Adipose tissue (tissue), 3 donors: ENCODE measurements around the gene ATP6V1G2. TPM values are rescaled to one million over a fixed set of nuclear protein-coding genes. Genes with fewer than 3 reads are reported as not detected.
"Not testable (repeated sequence)": the region's sequence is repeated elsewhere in the genome, so short reads cannot be mapped to it uniquely, and the experiment has no call there.

ENCODE experiments used
- H3K27ac ChIP-seq: one replicate; pipeline ENCODE4 v1.5.1; 2013; ENCODE audit warnings: low read depth, low read length
- WGBS, 3 donors: extraction: QIAGEN DNeasy Blood & Tissue Kit; methylation state at CpG; one replicate each; pipeline ENCODE4 v1.1.7; 2013; 5-methylcytosine and 5-hydroxymethylcytosine counted together
- polyA plus RNA-seq, 3 donors: library from polyadenylated mRNA; stranded (reverse); fragments of 200-250 nt; gene quantifications; one replicate each; pipeline ENCODE4 v1.2.3, GENCODE V29; 2013
- donor health status: healthy with polysubstance abuse.
- donor health status: Bipolar disorder and iron deficiency.
- donor health status: healthy.

The ATP6V1G2 gene
- polyA plus RNA-seq, 3 donors: 0.48 to 1.8 (median 0.81) TPM

GRCh38 chr6:31498748-31499147 is 47.7 kb downstream of the ATP6V1G2 start:
- 10 to 23% (median 12%) methylated on average over 20 to 21 of the region's 21 CpGs for WGBS, 3 donors

GRCh38 chr6:31497531-31498476 is 48.6 kb downstream of the ATP6V1G2 start, which contains the start of gene MICB:
TSS of gene MICB (plus strand) at chr6:31498145. CDS start at chr6:31498194, 49 bp downstream.
- WGBS, 3 donors: 0 to 2% (median 1%) methylated on average over 60 to 64 of the region's 64 CpGs
- no peak within 1 kb of the TSS for H3K27ac ChIP-seq

More at GRCh38 chr6:31498748-31499147, 47.7 kb downstream of the ATP6V1G2 start:
- H3K27ac ChIP-seq: no peak overlapping the region

GRCh38 chr6:31496826-31497225 is 49.6 kb downstream of the ATP6V1G2 start:
- WGBS, 3 donors: 41 to 71% (median 53%) methylated on average over 4 of the region's 4 CpGs
- not testable (repeated sequence) for H3K27ac ChIP-seq

DNA sequence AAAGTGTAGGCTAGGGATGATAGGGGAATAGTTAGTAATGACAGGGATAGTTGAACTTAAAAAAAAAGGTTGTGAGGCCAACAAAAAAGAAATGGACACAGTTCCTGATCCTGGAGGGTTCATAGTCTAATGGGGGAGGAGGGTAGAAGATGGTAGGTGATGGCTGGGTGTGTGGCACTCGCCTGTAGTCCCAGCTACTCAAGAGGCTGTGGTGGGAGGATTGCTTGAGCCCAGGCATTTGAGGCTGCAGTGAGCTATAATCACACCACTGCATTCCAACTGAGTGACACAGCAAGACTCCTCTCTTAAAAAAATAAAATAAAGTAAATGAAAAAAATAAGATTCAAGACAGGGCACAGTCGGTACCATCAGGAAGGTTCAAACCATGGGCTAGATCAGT is 50.8 kb downstream of the ATP6V1G2 start:
- 59 to 69% (median 63%) methylated on average over 2 of the region's 2 CpGs for WGBS, 3 donors
- H3K27ac ChIP-seq: no peak overlapping the region

Other genes starting within 250 kb of the ATP6V1G2 start
- 1,000 to 10,000 TPM in 1 of 3 donors, 100 to 1,000 TPM in 2; 379 to 1,027 (median 723) TPM for gene HLA-B, start 189.4 kb downstream of the ATP6V1G2 start, polyA plus RNA-seq
- gene MICA, start 143.0 kb downstream of the ATP6V1G2 start, polyA plus RNA-seq: 10 to 100 TPM; 12.0 to 14.8 (median 14.3) TPM
- gene MICB, start 48.5 kb downstream of the ATP6V1G2 start, polyA plus RNA-seq: 1 to 10 TPM in 1 of 3 donors, under 1 TPM in 2; 0.53 to 3.3 (median 0.95) TPM
- not detected for gene MCCD1, start 17.6 kb downstream of the ATP6V1G2 start, polyA plus RNA-seq
- gene DDX39B, start 4.6 kb downstream of the ATP6V1G2 start, polyA plus RNA-seq: 100 to 1,000 TPM; 315 to 359 (median 351) TPM
- 10 to 100 TPM; 21.5 to 40.3 (median 25.0) TPM for gene NFKBIL1, start 1.0 kb upstream of the ATP6V1G2 start, polyA plus RNA-seq
- under 1 TPM in 2 of 3 donors, not detected in 1; 0.08 to 0.21 TPM for gene LTA, start 25.7 kb upstream of the ATP6V1G2 start, polyA plus RNA-seq
- 1 to 10 TPM in 1 of 3 donors, under 1 TPM in 2; 0.16 to 1.1 (median 0.56) TPM for gene TNF, start 29.0 kb upstream of the ATP6V1G2 start, polyA plus RNA-seq
- 1 to 10 TPM; 1.9 to 6.7 (median 5.3) TPM for gene LTB, start 35.8 kb upstream of the ATP6V1G2 start, polyA plus RNA-seq
- 10 to 100 TPM in 2 of 3 donors, 1 to 10 TPM in 1; 3.1 to 41.1 (median 32.1) TPM for gene LST1, start 39.7 kb upstream of the ATP6V1G2 start, polyA plus RNA-seq
- gene NCR3, start 46.4 kb upstream of the ATP6V1G2 start, polyA plus RNA-seq: under 1 TPM in 2 of 3 donors, not detected in 1; 0.14 to 0.39 TPM
- gene AIF1, start 68.6 kb upstream of the ATP6V1G2 start, polyA plus RNA-seq: 100 to 1,000 TPM in 1 of 3 donors, 10 to 100 TPM in 1, 1 to 10 TPM in 1; 7.9 to 180 (median 63.1) TPM
- gene PRRC2A, start 74.1 kb upstream of the ATP6V1G2 start, polyA plus RNA-seq: 100 to 1,000 TPM in 2 of 3 donors, 10 to 100 TPM in 1; 47.8 to 112 (median 110) TPM
- gene BAG6, start 106.1 kb upstream of the ATP6V1G2 start, polyA plus RNA-seq: 100 to 1,000 TPM; 109 to 202 (median 189) TPM
- gene APOM, start 109.3 kb upstream of the ATP6V1G2 start, polyA plus RNA-seq: 1 to 10 TPM; 2.0 to 6.5 (median 3.6) TPM
- 10 to 100 TPM in 2 of 3 donors, 1 to 10 TPM in 1; 8.8 to 17.0 (median 14.1) TPM for gene C6orf47, start 114.2 kb upstream of the ATP6V1G2 start, polyA plus RNA-seq
- gene GPANK1, start 118.4 kb upstream of the ATP6V1G2 start, polyA plus RNA-seq: 10 to 100 TPM in 2 of 3 donors, 1 to 10 TPM in 1; 9.7 to 16.6 (median 14.0) TPM
- 100 to 1,000 TPM; 103 to 186 (median 172) TPM for gene CSNK2B, start 119.5 kb upstream of the ATP6V1G2 start, polyA plus RNA-seq
- 1 to 10 TPM; 4.2 to 9.8 (median 4.8) TPM for gene LY6G5B, start 123.4 kb upstream of the ATP6V1G2 start, polyA plus RNA-seq
- gene LY6G5C, start 134.5 kb upstream of the ATP6V1G2 start, polyA plus RNA-seq: 1 to 10 TPM; 1.2 to 3.5 (median 2.4) TPM
- 10 to 100 TPM; 28.5 to 39.8 (median 30.5) TPM for gene ABHD16A, start 156.7 kb upstream of the ATP6V1G2 start, polyA plus RNA-seq
- gene LY6G6F, start 160.3 kb upstream of the ATP6V1G2 start, polyA plus RNA-seq: under 1 TPM in 1 of 3 donors, not detected in 2; 0.45 TPM
- not detected for gene LY6G6D, start 168.7 kb upstream of the ATP6V1G2 start, polyA plus RNA-seq
- gene LY6G6C, start 175.1 kb upstream of the ATP6V1G2 start, polyA plus RNA-seq: under 1 TPM in 1 of 3 donors, not detected in 2; 0.16 TPM
- under 1 TPM in 2 of 3 donors, not detected in 1; 0.06 to 0.22 TPM for gene MPIG6B, start 176.8 kb upstream of the ATP6V1G2 start, polyA plus RNA-seq
- 100 to 1,000 TPM in 2 of 3 donors, 10 to 100 TPM in 1; 21.9 to 213 (median 122) TPM for gene DDAH2, start 182.7 kb upstream of the ATP6V1G2 start, polyA plus RNA-seq
- 100 to 1,000 TPM; 140 to 335 (median 301) TPM for gene CLIC1, start 189.9 kb upstream of the ATP6V1G2 start, polyA plus RNA-seq
- 1 to 10 TPM; 2.4 to 4.4 (median 3.9) TPM for gene MSH5, start 193.4 kb upstream of the ATP6V1G2 start, polyA plus RNA-seq
- 1 to 10 TPM in 1 of 3 donors, under 1 TPM in 1, not detected in 1; 0.51 to 1.4 TPM for gene SAPCD1, start 216.0 kb upstream of the ATP6V1G2 start, polyA plus RNA-seq
- 1 to 10 TPM in 1 of 3 donors, under 1 TPM in 1, not detected in 1; 0.61 to 2.1 TPM for gene VWA7, start 230.7 kb upstream of the ATP6V1G2 start, polyA plus RNA-seq
- 10 to 100 TPM; 24.2 to 38.6 (median 29.1) TPM for gene VARS1, start 249.1 kb upstream of the ATP6V1G2 start, polyA plus RNA-seq